ENCODE data around the gene SLC13A5.

SLC13A5 gene

DNA sequence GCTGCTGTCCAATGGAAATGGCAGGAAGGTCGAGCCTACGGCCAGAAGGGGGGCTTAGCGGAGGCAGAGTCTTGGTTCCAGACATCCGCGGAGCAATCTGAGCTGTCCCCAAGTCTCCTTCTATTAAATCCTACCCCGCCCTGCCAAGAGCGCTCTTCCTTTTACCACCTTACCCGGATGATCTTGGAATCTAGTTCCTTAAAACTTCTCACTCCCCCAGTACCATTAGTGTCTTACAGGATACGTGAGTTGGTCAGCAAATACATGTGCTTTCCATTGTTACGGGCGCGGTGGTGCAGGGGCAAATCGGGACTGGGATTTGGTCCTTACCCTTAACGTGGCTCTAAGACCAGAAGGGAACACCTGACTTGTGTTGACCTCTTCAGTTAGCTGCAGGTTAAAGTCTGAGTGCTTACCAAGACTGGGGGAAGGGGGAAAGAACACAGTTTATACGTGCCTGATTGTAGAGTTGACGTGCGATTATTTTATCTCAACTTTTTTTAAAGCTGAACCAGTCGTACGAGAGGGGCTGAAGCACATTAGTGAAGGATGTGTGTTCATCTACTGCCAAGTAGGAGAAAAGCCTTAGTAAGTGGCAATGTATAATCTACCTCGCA is 71.8 kb downstream of the SLC13A5 start:
- TF ChIP-seq, protein P1, sequence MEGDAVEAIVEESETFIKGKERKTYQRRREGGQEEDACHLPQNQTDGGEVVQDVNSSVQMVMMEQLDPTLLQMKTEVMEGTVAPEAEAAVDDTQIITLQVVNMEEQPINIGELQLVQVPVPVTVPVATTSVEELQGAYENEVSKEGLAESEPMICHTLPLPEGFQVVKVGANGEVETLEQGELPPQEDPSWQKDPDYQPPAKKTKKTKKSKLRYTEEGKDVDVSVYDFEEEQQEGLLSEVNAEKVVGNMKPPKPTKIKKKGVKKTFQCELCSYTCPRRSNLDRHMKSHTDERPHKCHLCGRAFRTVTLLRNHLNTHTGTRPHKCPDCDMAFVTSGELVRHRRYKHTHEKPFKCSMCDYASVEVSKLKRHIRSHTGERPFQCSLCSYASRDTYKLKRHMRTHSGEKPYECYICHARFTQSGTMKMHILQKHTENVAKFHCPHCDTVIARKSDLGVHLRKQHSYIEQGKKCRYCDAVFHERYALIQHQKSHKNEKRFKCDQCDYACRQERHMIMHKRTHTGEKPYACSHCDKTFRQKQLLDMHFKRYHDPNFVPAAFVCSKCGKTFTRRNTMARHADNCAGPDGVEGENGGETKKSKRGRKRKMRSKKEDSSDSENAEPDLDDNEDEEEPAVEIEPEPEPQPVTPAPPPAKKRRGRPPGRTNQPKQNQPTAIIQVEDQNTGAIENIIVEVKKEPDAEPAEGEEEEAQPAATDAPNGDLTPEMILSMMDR (IDR thresholded peaks at IDR 0.05; ENCODE audit: control insufficient read depth, insufficient read depth, low read depth, low read length, missing control alignments): no peak
- H3K4me3 ChIP-seq (ENCODE audit: control insufficient read depth, low read depth, low read length): peak overlapping the region; percentile 98
- DNase-seq (ENCODE audit: low read depth): no peak

DNA sequence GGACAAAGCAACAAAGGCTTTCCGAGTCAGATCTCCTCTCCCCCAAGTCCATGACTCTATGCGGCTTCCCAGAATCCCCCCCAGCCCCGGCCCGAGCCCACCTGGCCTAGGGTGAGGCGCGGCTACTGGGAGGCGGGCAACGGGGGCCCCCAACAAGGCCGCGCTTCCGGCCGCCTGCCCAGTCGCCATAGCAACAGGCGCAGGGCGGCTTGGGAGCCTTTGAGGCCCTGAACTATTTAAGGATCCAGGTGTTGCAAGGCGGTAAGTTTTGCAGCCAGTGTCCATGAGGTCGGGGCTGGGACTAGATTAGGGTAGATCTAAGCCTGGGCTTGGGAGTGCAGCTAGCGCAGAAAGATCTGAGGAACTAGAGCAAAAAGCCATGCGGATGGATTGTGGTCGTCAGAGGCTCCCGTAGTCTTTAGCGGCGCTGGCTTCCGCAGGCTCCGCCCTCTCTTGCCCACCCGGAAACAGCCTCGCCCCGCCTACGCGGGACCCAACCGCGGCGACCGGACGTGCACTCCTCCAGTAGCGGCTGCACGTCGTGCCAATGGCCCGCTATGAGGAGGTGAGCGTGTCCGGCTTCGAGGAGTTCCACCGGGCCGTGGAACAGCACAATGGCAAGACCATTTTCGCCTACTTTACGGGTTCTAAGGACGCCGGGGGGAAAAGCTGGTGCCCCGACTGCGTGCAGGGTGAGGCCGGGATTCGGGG is 72.5 kb downstream of the SLC13A5 start, which contains the start of the genes KIAA0753 and TXNDC17:
TSS of gene KIAA0753 (minus strand) at position 176 of the 711 bp plus-strand sequence. CDS start 5,608 bp downstream, outside the sequence.
TSS of gene TXNDC17 (plus strand) at position 525 of the 711 bp plus-strand sequence. CDS start at position 548, 23 bp downstream.
- H3K4me3 ChIP-seq (ENCODE audit: control insufficient read depth, low read depth, low read length): peak within 1 kb of the TSS; percentile 98
- TF ChIP-seq, protein P1 (IDR thresholded peaks at IDR 0.05; ENCODE audit: control insufficient read depth, insufficient read depth, low read depth, low read length, missing control alignments): no peak

DNA sequence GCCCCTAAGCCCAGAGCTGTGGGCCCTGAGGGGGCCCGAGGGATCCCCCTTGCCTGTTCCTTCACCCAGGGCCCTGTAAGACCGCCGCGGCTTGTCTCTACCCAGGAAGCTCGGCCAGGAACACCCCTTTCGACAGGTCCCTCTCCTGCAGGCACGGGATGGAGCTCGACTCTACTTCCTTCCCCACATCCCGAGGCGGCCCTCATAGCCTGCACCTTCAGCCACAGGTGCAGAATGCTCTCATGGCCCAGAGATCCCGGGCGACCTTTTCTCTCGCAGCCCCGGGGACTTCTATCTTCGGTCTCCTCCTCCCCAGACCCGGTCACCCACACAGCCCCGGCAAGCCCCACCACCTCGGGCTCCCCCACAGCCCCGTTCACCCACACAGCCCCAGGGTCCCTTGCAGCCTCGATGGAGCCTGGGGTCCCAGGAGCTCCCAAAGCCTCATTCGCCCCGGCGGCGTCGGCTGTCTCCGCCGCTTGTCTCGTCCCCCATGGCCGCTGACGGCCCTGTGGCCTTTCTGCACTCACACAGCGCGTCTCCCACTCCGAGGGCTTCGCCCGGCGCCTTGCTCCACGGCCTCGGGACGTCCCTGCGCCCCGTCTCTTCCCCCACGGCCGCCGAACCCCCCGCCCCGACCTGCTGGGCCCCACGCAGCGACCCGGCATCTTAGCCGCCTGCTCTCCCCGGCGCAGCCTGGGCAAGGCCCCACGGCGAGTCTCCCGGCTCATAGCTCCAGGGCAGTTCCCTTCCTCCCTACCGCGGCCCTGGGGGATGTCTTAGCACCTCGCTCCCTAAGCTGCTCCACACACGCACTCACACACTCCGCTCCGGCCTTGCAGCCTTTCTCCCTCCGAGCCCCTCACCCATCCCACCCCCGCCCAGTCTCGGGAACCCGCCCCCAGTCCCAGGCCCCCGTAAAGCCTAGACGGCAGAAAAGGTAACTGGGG is 73.3 kb downstream of the SLC13A5 start:
- DNase-seq (ENCODE audit: low read depth): no peak
- H3K4me3 ChIP-seq (ENCODE audit: control insufficient read depth, low read depth, low read length): peak overlapping the region; percentile 98
- TF ChIP-seq, protein P1 (IDR thresholded peaks at IDR 0.05; ENCODE audit: control insufficient read depth, insufficient read depth, low read depth, low read length, missing control alignments): no peak

More for the DNA sequence above, 72.5 kb downstream of the SLC13A5 start, which contains the start of the genes KIAA0753 and TXNDC17:
- DNase-seq (ENCODE audit: low read depth): peak; percentile 67

GRCh38 chr17:6639014-6639585 is 74.1 kb downstream of the SLC13A5 start:
- no peak for DNase-seq (ENCODE audit: low read depth)
- TF ChIP-seq, protein P1 (IDR thresholded peaks at IDR 0.05; ENCODE audit: control insufficient read depth, insufficient read depth, low read depth, low read length, missing control alignments): no peak
- peak overlapping the region; percentile 98 for H3K4me3 ChIP-seq (ENCODE audit: control insufficient read depth, low read depth, low read length)

GRCh38 chr17:6638046-6638908 is 74.9 kb downstream of the SLC13A5 start:
- DNase-seq (ENCODE audit: low read depth): no peak
- H3K4me3 ChIP-seq (ENCODE audit: control insufficient read depth, low read depth, low read length): no peak overlapping the region; the same call in none of the 2 replicates
- TF ChIP-seq, protein P1 (IDR thresholded peaks at IDR 0.05; ENCODE audit: control insufficient read depth, insufficient read depth, low read depth, low read length, missing control alignments): no peak
